ENCODE measurements around the gene C20orf144. TPM values are rescaled to one million over a fixed set of nuclear protein-coding genes. Genes with fewer than 3 reads are reported as not detected.
A peak's percentile ranks its signal among the peaks of the same experiment; 100 is the strongest.

Gene C20orf144
- total and polyA plus RNA-seq, 2 experiments from 2014 or later, result 0.26 to 0.66 TPM

GRCh38 chr20:33660685-33661058, 1.5 kb upstream of the C20orf144 start (continued):
- TF ChIP-seq, protein P1, sequence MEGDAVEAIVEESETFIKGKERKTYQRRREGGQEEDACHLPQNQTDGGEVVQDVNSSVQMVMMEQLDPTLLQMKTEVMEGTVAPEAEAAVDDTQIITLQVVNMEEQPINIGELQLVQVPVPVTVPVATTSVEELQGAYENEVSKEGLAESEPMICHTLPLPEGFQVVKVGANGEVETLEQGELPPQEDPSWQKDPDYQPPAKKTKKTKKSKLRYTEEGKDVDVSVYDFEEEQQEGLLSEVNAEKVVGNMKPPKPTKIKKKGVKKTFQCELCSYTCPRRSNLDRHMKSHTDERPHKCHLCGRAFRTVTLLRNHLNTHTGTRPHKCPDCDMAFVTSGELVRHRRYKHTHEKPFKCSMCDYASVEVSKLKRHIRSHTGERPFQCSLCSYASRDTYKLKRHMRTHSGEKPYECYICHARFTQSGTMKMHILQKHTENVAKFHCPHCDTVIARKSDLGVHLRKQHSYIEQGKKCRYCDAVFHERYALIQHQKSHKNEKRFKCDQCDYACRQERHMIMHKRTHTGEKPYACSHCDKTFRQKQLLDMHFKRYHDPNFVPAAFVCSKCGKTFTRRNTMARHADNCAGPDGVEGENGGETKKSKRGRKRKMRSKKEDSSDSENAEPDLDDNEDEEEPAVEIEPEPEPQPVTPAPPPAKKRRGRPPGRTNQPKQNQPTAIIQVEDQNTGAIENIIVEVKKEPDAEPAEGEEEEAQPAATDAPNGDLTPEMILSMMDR (conservative IDR thresholded peaks at IDR 0.05; ENCODE audit: low read depth in 2 of 2), result no peak

GRCh38 chr20:33663161-33664084, 1.3 kb downstream of the C20orf144 start:
- peaks cover 4% of the 10 kb centered on the region for H3K36me3 Mint-ChIP-seq (ENCODE audit: low read depth)
- Histone ChIP-seq H3K4me1 (ENCODE audit: insufficient read depth) (peaks cover 14% of the 10 kb centered on the region; the same call in 1 of the 2 replicates), H2AFZ (peak overlapping the region; percentile 96), H3K36me3 (ENCODE audit: insufficient read depth) (no peaks in the 10 kb centered on the region), H3F3A (replicated peaks; ENCODE audit: low read depth) (peaks cover 11% of the 10 kb centered on the region; the same call in 1 of the 2 replicates), H3K4me2 (peak overlapping the region; percentile 91), H3K79me2 (replicated peaks; ENCODE audit: insufficient read depth) (no peaks in the 10 kb centered on the region), H3K27ac (ENCODE audit: low read depth) (0 out of 2 replicates have a peak overlapping the region, but pooled peaks have one; percentile 26), H3K4me3 (peak overlapping the region; percentile 90), H3K9me2 (ENCODE audit: insufficient read depth) (no peaks in the 10 kb centered on the region), H3K27me3 (ENCODE audit: insufficient read depth) (peaks cover 16% of the 10 kb centered on the region; the same call in 1 of the 2 replicates), H4K20me1 (replicated peaks; ENCODE audit: insufficient read depth) (peaks cover 3% of the 10 kb centered on the region)
- H3K27ac Mint-ChIP-seq, result peak overlapping the region; percentile 52; the same call in 1 of the 2 replicates
- no peaks in the 10 kb centered on the region for H3K9me3 Mint-ChIP-seq
- DNase-seq (ENCODE audit: low spot score) (peak; percentile 91), ATAC-seq (peak; percentile 46)
- H3K27me3 Mint-ChIP-seq (ENCODE audit: insufficient read depth, low read depth, poor library complexity), result peaks cover 25% of the 10 kb centered on the region
- H3K4me3 Mint-ChIP-seq, result peak overlapping the region; percentile 76
- peaks cover 28% of the 10 kb centered on the region for H3K4me1 Mint-ChIP-seq
- no peak for TF ChIP-seq CREB1 (CRISPR knock-in tag; IDR thresholded peaks at IDR 0.05; ENCODE audit: low read depth)
- no peak for TF ChIP-seq ZNF114 (CRISPR knock-in tag; IDR thresholded peaks at IDR 0.05)
- peak; percentile 68 for TF ChIP-seq ETS1 (IDR thresholded peaks at IDR 0.05)
- TF ChIP-seq REST (IDR thresholded peaks at IDR 0.05; ENCODE audit: unreplicated experiment), result no peak
- TF ChIP-seq STAT1 (IDR thresholded peaks at IDR 0.05; ENCODE audit: unreplicated experiment), result no peak
- no peak for TF ChIP-seq NANOG (IDR thresholded peaks at IDR 0.05; ENCODE audit: borderline replicate concordance)
- no peak for TF ChIP-seq JUNB (IDR thresholded peaks at IDR 0.05; ENCODE audit: unreplicated experiment)
- TF ChIP-seq EZH2 (IDR thresholded peaks at IDR 0.05; ENCODE audit: low read depth, unreplicated experiment), result no peak
- TF ChIP-seq EZH2phosphoT487 (IDR thresholded peaks at IDR 0.05; ENCODE audit: unreplicated experiment), result no peak
- TF ChIP-seq, protein P2, sequence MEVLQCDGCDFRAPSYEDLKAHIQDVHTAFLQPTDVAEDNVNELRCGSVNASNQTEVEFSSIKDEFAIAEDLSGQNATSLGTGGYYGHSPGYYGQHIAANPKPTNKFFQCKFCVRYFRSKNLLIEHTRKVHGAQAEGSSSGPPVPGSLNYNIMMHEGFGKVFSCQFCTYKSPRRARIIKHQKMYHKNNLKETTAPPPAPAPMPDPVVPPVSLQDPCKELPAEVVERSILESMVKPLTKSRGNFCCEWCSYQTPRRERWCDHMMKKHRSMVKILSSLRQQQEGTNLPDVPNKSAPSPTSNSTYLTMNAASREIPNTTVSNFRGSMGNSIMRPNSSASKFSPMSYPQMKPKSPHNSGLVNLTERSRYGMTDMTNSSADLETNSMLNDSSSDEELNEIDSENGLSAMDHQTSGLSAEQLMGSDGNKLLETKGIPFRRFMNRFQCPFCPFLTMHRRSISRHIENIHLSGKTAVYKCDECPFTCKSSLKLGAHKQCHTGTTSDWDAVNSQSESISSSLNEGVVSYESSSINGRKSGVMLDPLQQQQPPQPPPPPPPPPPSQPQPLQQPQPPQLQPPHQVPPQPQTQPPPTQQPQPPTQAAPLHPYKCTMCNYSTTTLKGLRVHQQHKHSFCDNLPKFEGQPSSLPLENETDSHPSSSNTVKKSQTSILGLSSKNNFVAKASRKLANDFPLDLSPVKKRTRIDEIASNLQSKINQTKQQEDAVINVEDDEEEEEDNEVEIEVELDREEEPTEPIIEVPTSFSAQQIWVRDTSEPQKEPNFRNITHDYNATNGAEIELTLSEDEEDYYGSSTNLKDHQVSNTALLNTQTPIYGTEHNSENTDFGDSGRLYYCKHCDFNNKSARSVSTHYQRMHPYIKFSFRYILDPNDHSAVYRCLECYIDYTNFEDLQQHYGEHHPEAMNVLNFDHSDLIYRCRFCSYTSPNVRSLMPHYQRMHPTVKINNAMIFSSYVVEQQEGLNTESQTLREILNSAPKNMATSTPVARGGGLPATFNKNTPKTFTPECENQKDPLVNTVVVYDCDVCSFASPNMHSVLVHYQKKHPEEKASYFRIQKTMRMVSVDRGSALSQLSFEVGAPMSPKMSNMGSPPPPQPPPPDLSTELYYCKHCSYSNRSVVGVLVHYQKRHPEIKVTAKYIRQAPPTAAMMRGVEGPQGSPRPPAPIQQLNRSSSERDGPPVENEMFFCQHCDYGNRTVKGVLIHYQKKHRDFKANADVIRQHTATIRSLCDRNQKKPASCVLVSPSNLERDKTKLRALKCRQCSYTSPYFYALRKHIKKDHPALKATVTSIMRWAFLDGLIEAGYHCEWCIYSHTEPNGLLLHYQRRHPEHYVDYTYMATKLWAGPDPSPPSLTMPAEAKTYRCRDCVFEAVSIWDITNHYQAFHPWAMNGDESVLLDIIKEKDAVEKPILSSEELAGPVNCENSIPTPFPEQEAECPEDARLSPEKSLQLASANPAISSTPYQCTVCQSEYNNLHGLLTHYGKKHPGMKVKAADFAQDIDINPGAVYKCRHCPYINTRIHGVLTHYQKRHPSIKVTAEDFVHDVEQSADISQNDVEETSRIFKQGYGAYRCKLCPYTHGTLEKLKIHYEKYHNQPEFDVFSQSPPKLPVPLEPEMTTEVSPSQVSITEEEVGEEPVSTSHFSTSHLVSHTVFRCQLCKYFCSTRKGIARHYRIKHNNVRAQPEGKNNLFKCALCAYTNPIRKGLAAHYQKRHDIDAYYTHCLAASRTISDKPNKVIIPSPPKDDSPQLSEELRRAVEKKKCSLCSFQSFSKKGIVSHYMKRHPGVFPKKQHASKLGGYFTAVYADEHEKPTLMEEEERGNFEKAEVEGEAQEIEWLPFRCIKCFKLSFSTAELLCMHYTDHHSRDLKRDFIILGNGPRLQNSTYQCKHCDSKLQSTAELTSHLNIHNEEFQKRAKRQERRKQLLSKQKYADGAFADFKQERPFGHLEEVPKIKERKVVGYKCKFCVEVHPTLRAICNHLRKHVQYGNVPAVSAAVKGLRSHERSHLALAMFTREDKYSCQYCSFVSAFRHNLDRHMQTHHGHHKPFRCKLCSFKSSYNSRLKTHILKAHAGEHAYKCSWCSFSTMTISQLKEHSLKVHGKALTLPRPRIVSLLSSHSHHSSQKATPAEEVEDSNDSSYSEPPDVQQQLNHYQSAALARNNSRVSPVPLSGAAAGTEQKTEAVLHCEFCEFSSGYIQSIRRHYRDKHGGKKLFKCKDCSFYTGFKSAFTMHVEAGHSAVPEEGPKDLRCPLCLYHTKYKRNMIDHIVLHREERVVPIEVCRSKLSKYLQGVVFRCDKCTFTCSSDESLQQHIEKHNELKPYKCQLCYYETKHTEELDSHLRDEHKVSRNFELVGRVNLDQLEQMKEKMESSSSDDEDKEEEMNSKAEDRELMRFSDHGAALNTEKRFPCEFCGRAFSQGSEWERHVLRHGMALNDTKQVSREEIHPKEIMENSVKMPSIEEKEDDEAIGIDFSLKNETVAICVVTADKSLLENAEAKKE (CRISPR knock-in tag; IDR thresholded peaks at IDR 0.05), result no peak
